SKM-1 treated with dmso at 0.1 percent for 144 hours (cell line): ENCODE measurements around the gene DNM1L.

Experiments
- DNase-seq: peaks from one replicate; lab custom pipeline; 2025; ENCODE audit not compliant: unreplicated experiment; lab: John Stamatoyannopoulos, UW

Gene DNM1L

DNA sequence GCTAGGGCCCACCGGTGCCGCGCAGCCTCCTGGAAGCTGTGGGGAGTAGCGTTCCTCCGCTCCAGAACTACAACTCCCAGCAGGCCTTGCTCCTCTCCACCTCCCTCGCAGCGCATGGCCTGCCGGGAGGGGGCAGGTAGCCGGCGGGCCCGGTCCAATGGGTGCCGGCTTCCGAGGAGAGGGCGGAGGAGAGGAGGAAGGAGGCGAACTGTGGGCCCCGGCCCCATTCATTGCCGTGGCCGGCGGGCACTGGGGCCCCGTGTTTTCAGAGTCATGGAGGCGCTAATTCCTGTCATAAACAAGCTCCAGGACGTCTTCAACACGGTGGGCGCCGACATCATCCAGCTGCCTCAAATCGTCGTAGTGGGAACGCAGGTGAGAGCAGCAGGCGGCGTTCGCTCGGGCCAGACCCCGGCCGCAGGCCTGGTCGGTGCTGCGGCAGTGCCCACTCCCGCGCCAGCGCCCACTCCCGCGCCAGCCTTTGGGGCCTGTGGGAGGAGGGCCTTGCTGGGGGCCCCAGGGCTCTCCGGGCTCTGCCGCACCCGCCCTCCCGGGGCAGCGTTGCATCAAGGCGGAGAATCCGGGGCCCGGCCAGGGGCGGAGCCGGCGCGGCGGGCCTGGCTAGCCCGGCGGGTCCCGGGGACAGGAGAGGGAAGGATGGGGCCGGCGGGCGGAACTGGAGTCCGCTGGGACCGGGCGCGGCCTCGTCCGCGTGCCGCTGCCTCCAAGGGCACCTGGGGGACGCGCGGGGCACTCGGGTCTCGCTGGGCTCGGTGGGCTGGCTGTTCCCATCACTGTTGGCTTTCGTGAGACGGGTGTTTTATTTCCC, at the start of gene DNM1L:
Gene DNM1L (plus strand): TSS at position 211 of the 829 bp plus-strand sequence. CDS start 63 bp downstream, at position 274.
- peak; percentile 80 for DNase-seq

DNA sequence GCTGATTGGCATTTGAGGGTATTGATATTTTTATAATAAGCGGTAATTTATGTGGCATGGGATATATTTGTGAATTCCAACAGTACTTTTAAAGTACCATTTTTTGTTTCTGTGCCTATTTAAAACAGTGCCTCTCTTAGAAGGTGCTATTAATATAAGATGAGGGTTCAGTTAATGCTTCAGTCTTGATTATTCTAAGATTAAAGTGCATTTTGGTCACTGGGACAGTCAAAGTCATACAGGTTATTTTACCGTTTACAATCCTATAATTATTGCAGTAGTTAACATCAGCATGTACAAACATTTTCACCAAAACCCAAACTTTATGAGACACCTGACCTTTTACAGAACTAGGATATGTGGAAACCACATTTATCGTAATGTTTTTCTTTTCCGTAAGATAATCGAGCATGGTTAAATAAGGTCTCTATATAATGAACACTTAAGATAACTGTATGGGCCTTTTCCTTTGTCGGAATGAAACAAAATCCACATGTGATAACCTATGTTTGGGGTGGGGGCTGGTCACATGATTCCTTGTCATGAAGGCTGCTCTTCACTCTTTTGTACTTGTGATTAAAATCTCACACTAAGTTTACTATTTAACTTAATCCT, 37.7 kb upstream of the DNM1L start:
- DNase-seq, result no peak

DNA sequence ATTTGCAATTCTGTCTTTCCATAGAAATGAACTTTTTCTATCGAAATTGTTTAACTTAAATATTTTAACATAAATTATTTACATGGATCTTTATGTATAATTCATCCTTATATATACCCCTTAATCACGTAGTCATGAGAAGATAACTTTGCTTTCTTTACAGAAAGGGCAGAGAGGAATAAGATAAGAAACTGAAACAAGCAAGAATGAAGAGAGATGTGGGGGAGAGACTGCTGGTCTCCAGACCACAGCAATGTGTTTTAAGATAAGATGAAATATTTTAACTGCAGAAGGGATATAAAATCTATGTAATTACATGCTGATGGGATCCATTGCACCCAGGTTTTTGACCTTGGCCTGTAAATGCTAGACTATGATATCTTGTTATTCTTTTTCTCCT, 34.7 kb upstream of the DNM1L start:
- DNase-seq, result no peak

DNA sequence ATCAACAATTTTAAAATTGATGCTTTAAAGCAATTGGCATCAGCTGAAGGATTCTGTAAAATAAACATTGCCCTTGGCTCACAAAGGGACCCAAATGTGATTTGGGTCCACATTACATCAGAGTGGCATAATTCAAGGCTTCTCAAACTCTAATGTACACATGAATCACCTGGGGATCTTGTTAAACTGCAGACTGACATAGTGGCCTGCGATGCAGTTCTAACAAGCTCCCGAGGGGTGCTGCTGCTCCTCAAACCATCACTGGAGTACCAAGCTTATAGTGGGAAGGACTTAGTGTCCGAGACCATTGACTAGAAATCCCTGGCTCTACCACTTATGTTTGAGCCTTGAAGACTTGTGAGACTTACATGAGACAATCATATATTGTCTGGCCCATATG, 31.8 kb upstream of the DNM1L start:
- DNase-seq, result no peak

DNA sequence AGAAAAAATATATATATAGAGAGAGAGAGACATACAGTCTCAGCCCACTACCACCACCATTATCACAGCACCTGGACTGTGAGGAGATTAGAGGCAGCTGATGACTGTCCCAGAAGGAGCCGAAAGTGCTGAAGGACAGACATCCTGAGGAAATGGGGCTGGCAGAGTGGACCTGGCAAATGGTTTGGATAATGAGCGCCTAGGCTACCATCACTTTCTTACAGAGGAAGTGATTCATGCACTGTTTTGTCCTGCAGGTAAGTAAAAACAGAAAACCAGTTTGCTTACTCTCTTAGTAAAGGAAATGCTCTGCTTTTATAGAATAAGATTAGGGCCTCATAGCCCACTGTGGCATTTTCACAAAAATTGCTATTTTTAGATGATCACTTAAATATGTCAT, 28.6 kb upstream of the DNM1L start:
- no peak for DNase-seq

DNA sequence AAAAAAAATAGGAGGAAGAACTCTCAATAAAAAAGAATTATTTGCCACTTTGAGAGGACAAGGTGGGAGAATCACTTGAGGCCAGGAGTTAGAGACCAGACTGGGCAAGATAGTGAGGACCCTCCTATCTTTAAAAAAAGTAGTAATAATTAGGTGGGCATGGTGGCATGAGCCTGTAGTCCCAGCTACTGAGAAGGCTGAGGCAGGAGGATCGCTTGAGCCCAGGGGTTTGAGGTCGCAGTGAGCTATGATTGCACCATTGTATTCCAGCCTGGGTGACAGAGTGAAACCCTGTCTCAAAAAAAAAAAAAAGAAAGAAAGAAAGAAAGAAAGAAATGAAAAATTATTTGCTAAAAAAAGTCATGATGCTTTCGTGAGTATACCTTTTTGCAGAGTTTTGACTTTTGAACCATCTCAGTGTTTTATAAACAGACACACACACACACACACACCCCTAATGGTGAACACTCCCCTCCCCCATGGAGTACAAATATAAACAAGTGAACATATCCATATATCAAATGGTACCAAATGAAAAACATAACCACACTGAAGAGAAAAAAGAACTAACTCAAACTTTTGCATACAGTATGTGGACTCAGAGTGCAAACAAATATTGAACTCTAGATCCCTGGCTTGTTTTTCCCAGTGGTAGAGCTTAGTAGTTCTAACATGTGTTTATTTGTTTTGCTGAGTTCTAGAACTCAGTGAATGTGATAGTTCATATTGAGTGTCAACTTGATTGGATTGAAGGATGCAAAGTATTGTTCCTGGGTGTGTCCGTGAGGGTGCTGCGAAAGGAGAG, 27.7 kb upstream of the DNM1L start:
- DNase-seq, result no peak

DNA sequence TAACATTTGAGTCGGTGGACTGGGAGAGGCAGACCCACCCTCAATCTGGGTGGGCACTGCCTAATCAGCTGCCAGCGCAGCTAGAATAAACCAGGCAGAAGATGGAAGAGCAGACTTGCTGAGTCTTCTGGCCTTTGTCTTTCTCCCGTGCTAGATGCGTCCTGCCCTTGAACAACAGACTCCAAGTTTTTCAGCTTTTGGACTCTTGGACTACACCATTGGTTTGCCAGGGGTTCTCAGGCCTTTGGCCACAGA, 27.2 kb upstream of the DNM1L start:
- DNase-seq, result no peak

DNA sequence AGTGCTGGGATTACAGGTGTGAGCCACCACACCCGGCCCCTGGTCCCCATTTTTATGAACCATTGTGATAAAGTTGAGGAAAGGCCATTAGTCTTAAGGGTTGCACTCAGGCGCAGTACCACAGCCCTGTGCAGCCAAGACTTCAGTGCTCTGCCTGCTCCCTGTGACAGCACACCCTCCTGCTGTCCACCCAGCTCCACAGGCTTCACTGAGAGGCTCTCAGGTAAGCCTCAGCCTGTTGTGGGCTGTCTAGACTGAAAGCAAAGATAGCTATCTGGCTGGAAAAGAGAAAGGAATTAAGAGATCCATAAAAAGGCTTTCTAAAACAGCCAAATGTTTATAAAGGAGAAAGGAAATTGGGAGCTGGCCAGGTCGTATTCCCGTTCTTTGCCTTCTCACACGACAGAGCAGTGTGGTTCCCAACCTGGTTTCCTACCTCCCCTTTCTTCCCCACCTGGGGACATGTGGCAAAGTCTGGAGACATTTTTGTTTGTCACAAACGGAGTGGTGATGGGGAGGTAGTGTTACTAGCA, 19.1 kb upstream of the DNM1L start:
- DNase-seq, result no peak

DNA sequence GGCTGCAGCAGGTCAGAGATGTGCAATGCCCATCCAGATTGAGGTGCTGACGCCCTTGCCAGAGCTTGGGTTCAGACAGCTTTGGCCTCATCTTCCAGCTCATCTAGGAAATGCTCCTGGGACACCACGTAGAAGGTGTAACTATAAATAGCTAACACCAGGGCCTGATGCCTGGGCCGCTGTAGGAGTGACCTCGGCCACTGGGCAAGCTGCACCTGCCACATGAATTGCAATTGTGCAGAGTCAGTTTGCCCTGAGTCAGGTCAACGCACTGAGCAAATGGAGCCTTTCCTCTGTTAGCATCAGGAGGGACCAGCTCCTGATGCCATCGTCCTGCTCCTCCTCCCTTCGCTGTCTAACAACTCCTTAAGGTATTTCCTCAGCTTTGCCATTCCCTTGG, 17.4 kb upstream of the DNM1L start:
- no peak for DNase-seq

DNA sequence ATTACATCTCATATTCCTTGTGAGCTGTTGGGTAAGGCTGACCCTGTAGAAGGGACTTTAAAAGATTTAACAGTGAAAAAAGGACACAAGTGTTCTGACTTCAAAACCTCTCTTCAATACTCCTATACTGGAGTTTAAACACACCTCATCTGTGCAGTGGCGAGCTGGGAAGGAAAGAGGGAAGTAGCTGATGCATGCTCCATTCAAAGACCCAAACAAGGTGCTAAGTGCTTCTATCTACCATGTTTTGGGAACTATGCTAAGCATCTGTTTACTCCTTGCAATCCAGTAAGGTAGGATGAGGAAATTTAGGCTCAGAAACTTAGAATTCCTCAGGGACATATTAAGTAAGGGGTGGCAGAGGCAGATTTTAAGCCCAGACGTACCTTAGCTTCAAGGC, 16.4 kb upstream of the DNM1L start:
- no peak for DNase-seq

DNA sequence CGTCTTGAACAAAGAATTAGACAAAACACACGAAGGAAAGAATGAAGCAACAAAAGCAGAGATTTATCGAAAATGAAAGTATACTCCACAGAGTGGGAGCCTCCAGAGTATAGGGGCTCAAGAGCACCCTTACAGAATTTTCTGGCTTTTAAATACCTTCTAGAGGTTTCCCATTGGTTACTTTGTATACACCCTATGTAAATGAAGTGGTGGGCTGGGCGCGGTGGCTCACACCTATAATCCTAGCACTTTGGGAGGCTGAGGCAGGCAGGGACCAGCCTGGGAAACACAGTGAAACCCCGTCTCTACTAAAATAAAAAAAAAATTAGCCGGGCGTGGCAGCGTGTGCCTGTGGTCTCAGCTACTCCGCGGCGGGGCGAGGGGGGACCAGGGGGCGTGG, 13.1 kb upstream of the DNM1L start:
- no peak for DNase-seq

DNA sequence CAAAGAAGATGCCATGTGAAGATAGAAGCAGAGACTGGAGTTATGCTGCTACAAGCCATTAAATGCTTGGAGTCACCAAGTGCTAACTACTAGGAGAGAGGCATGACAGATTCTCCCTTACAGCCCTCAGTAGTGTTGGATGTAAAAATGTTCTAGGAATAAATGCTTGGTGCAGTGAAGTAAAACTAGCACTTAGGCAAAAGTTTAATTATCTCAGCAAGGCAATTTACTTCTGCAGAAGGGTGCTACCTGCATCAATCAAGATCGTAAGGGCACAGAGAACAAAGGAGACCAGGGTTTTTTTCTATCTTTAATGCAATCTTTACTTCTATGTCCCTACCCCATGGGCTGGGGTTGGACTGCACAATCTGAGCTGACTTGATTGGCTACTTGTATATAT, 9.5 kb upstream of the DNM1L start:
- DNase-seq, result no peak

DNA sequence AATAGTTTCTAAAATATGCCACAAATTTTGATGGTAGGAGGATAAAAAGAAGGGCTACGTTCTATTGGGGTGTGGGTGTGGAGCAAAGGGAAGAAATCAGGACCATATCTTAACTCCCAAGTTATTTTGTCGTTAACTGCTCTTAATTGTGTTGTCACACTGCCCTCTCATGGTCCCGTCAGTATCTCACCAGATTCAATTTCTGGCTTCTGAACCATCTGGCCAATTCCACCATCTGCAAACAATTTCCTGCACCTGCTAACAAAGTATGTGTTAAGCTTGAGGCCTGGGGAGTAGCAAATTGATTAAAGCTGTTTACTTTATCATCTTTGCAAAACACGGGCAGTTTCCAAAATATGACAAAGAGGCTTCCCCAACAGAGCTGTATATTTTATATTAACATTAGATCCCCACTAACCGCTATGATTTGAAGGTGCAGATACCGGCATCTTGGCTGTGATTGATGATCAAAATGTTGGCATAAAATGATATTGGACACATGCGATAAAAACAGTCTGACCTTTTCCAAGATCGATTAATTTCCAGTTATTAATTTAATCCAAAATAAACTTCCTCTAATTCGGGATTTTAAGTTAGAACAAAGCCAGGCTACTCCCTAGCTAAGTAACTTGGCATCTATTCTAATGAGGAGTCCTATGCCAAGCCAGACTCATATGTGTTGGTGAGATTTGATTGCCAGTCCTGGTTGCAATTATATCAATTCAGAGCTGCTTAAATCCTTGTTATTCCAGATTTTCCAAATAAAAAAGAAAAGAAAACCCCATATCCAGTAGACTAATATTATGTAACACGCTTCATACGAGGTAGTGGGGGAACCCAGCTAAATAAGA, 6.9 kb upstream of the DNM1L start:
- peak; percentile 9 for DNase-seq

DNA sequence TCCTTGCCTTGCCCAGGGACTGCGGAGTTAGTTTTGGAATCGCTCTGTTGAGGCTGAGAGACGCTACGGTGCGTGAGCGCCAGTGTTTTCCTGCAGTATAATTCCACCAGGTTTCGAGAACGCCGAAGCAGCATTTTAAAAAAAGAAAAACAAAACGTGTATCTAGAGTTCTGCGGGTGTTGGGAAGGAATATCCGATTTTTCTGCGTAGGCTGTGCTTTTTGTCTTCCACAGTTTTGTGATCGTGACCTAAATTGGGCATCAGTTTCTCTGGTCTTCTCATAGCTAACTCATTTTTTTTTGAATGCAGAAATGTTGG, 778 bp downstream of the DNM1L start:
- no peak for DNase-seq

DNA sequence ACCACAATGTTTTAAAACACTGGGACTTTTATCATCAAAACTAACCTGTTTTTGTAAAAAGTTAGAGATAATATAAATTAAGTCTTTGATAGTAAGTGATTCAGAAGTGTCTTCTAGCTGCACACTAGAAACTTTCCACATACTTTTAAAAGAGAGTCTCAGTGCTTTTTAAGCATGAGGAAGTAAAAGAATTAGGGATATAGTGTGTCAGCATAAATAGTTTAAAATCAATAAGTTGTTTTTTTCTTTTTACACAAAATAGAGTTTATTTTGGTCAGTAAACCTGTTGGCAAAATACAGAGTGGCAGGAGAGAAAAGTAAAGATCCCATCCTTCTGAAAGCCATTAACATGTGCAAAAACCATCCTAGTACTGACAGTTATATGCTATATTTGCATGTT, 1.7 kb downstream of the DNM1L start:
- DNase-seq, result no peak

DNA sequence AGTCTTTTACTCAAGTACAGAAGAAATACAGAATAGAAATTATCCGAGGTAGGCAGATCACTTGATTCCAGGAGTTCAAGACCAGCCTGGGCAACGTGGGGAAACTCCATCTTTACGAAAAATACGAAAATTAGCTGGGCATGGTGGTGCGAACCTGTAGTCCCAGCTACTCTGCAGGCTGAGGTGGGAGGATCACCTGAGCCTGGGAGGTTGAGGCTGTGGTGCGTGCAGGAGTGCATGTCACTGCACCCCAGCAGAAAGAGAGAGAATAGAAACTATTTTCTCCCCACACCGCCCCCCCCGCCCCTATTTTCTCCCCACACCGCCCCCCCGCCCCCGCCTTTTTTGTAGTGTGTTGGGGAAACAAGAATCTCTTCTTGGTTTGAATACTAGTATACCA, 2.2 kb downstream of the DNM1L start:
- DNase-seq, result no peak

DNA sequence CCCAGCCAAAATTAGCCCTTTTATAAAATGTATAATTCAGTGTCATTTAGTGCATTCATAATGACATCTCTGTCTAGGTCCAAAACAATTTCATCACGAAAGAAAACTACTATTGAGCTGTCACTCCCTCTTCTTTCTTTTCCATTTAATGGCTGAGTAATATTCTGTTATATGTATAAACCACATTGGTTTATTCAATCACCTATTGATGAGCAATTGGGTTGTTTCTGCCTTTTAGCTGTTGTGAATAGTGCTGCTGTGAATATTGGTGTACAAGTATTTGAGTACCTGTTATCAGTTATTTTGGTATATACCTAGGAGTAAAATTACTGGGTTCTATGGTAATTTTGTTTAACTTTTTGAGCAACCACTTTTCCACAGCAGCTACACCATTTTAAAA, 7.2 kb downstream of the DNM1L start:
- DNase-seq, result no peak

DNA sequence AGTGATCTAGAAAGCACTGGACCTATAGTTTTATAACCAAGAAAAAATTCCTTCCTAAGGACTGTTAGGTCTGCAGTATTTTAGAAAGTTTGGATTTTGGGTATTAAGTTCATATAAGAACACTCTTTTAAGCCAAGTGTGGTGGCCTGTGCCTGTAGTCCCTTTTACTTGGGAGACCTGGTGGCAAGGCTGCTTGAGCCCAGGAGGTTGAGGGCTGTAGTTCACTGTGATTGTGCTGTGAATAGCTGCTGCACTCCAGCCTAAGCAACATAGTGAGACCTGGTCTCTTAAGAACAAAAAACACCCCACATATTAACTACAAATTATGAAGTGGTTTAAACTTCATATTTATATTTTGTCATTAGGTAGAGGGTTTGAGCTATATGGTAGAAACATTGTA, 9.7 kb downstream of the DNM1L start:
- DNase-seq, result no peak

DNA sequence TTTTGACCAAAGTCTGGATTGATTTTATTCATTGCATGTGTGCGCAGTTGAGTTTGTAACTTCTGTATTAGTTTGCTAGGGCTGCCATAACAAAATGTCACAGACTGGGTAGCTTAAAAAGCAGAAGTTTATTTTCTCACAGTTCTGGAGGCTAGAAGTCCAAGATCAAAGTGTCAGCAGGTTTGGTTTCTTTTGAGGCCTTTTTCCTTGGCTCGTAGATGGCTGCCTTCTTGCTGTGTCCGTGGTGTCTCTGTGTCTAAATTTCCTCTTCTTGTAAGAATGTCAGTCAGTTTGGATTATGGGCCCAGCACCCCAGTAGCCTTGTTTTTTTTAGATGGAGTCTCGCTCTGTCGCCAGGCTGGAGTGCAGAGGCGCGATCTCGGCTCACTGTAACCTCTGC, 11.8 kb downstream of the DNM1L start:
- no peak for DNase-seq

DNA sequence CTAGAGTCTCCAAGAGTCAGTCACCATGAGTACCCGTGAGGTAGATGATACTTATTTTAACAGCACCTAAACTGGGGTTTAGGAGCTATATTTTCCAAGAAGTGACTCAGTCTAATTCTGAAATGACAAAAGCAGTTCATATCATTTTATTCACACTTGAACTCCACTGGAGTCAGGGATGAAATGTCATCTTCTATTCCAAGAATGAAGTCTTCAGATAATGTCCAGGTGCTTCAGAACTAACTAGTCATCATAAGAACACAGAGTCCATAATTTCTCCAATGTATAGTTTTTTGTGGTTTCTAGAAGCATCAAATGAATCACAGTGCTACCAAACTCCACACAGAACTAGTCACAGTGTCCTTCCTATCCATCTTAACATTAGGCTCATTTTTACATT, 13.3 kb downstream of the DNM1L start:
- DNase-seq, result no peak

DNA sequence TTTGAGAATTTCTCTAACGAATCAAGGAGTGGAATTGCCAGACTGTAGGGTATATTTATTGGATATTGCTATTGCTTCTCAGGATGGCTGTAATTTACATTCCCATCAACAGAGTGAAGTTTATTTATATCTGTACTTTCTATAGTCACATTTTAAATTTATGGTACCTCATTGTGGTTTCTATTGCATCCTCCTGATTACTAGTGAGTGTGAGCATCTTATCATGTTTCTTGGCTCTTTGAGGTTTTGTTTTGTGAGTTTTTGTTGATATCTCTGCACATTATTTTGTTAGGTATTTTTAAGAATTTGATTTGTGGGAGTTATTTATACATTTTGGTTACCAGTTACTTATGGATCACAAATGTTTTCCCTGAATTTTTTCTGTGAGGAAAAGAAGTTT, 13.9 kb downstream of the DNM1L start:
- no peak for DNase-seq
